Measurements from ENCODE around the gene PLD4. TPM values are rescaled to one million over a fixed set of nuclear protein-coding genes. Genes with fewer than 3 reads are reported as not detected.

PLD4 gene
- polyA plus RNA-seq, 1 experiment = 0.01 TPM

- no peak for DNase-seq (ENCODE audit: low read depth, low spot score)
- Histone ChIP-seq H3K4me3 (ENCODE audit: low read depth, low read length) (no peak overlapping the region), H3K27me3 (ENCODE audit: control insufficient read depth, insufficient read depth, low read length) (peaks cover 27% of the 10 kb centered on the region), H3K27ac (ENCODE audit: low read depth, low read length) (no peak overlapping the region), H3K9me3 (ENCODE audit: control insufficient read depth, insufficient read depth, low read length) (peaks cover 4% of the 10 kb centered on the region; the same call in 1 of the 2 replicates)
- ChIA-PET POLR2A (interaction anchor here (0.6 to 1.3 kb wide), 2 partner anchors 16 to 35 kb away, joined by 3 read pairs; no protein-coding TSS in a partner anchor), CTCF (interaction anchor here (0.7 to 1.3 kb wide), 2 partner anchors 91 to 108 kb away, joined by 3 to 5 read pairs; no protein-coding TSS in a partner anchor)
- TF ChIP-seq CTCF (IDR thresholded peaks at IDR 0.05; ENCODE audit: low read depth, low read length) = no peak
Measured at GRCh38 chr14:104937694-104938365, 13.2 kb downstream of the PLD4 start.

GRCh38 chr14:104938436-104938835, 13.8 kb downstream of the PLD4 start:
- Histone ChIP-seq H3K9me3 (ENCODE audit: control insufficient read depth, insufficient read depth, low read length) (peaks cover 4% of the 10 kb centered on the region; the same call in 1 of the 2 replicates), H3K27me3 (ENCODE audit: control insufficient read depth, insufficient read depth, low read length) (peaks cover 27% of the 10 kb centered on the region), H3K4me3 (ENCODE audit: low read depth, low read length) (no peak overlapping the region), H3K27ac (ENCODE audit: low read depth, low read length) (no peak overlapping the region)
- no peak for TF ChIP-seq CTCF (IDR thresholded peaks at IDR 0.05; ENCODE audit: low read depth, low read length)
- no peak for DNase-seq (ENCODE audit: low read depth, low spot score)
- CTCF ChIA-PET = no interaction called here
- POLR2A ChIA-PET = interaction anchor here (1.3 kb wide), 1 partner anchor 34 kb away, joined by 3 read pairs; no protein-coding TSS in a partner anchor

- Histone ChIP-seq H3K9me3 (ENCODE audit: control insufficient read depth, insufficient read depth, low read length) (peaks cover 4% of the 10 kb centered on the region; the same call in 1 of the 2 replicates), H3K27me3 (ENCODE audit: control insufficient read depth, insufficient read depth, low read length) (peaks cover 27% of the 10 kb centered on the region), H3K4me3 (ENCODE audit: low read depth, low read length) (no peak overlapping the region), H3K27ac (ENCODE audit: low read depth, low read length) (no peak overlapping the region)
- TF ChIP-seq CTCF (IDR thresholded peaks at IDR 0.05; ENCODE audit: low read depth, low read length) = no peak
- ChIA-PET POLR2A (no interaction called here), CTCF (interaction anchor here (1.0 kb wide), 2 partner anchors 108 to 113 kb away, joined by 3 read pairs; no protein-coding TSS in a partner anchor)
- DNase-seq (ENCODE audit: low read depth, low spot score) = no peak
Measured at GRCh38 chr14:104938960-104939359, 14.3 kb downstream of the PLD4 start.

- ChIA-PET CTCF (interaction anchor here (1.0 kb wide), 2 partner anchors 107 to 114 kb away, joined by 3 read pairs; no protein-coding TSS in a partner anchor), POLR2A (no interaction called here)
- H3K27ac ChIP-seq (ENCODE audit: low read depth, low read length) = no peak overlapping the region
- no peak for DNase-seq (ENCODE audit: low read depth, low spot score)
- no peak overlapping the region for H3K4me3 ChIP-seq (ENCODE audit: low read depth, low read length)
- H3K27me3 ChIP-seq (ENCODE audit: control insufficient read depth, insufficient read depth, low read length) = peaks cover 18% of the 10 kb centered on the region
- TF ChIP-seq CTCF (IDR thresholded peaks at IDR 0.05; ENCODE audit: low read depth, low read length) = no peak
- peaks cover 11% of the 10 kb centered on the region; the same call in 1 of the 2 replicates for H3K9me3 ChIP-seq (ENCODE audit: control insufficient read depth, insufficient read depth, low read length)
Measured at GRCh38 chr14:104939666-104940410, 15.2 kb downstream of the PLD4 start.
